GM10248 (cell line): ENCODE measurements around the gene ACOXL.

ENCODE experiments used
- CTCF ChIA-PET: fragments of 300-600 bp; sonication (Branson Sonifier 250); formaldehyde crosslinking; extraction: SDS; loops from one replicate; lab custom pipeline; 2021; ENCODE audit warnings: antibody characterized with exemption; lab: Yijun Ruan, JAX
- POLR2A ChIA-PET: fragments of 350-650 bp; sonication (Branson Sonifier 250); formaldehyde crosslinking; extraction: SDS; loops from one replicate; lab custom pipeline; 2020; ENCODE audit warnings: antibody characterized with exemption; lab: Yijun Ruan, JAX
- DNase-seq: peaks from one replicate; pipeline ENCODE4 v3.0.0; 2012; ENCODE audit errors: extremely low spot score
- CTCF ChIP-seq: IDR thresholded peaks from 2 replicates; pipeline ENCODE4 v1.5.1; 2012; ENCODE audit warnings: mild to moderate bottlenecking, low read depth; ENCODE audit errors: extremely low read depth, missing control alignments, control extremely low read depth

ACOXL gene

GRCh38 chr2:111030260-111030891 lies 298.0 kb downstream of the ACOXL start:
- no peak for TF ChIP-seq CTCF
- CTCF ChIA-PET = interaction anchor here (1.6 kb wide), 1 partner anchor 10 kb away, joined by 8 read pairs; no protein-coding TSS in a partner anchor
- DNase-seq = peak; percentile 35
- POLR2A ChIA-PET = no interaction called here

GRCh38 chr2:111030945-111031344 lies 298.6 kb downstream of the ACOXL start:
- ChIA-PET CTCF (interaction anchor here (1.6 kb wide), 1 partner anchor 9 kb away, joined by 8 read pairs; no protein-coding TSS in a partner anchor), POLR2A (no interaction called here)
- DNase-seq = no peak
- TF ChIP-seq CTCF = no peak

GRCh38 chr2:111031546-111032478 lies 299.4 kb downstream of the ACOXL start:
- ChIA-PET POLR2A (no interaction called here), CTCF (interaction anchor here (1.0 to 1.1 kb wide), 3 partner anchors 9 to 178 kb away, joined by 3 to 4 read pairs (median 3); no protein-coding TSS in a partner anchor)
- no peak for DNase-seq
- no peak for TF ChIP-seq CTCF

GRCh38 chr2:111032721-111033429 lies 300.5 kb downstream of the ACOXL start:
- TF ChIP-seq CTCF = no peak
- POLR2A ChIA-PET = no interaction called here
- CTCF ChIA-PET = interaction anchor here (1.0 to 1.1 kb wide), 3 partner anchors 8 to 179 kb away, joined by 3 to 4 read pairs (median 3); no protein-coding TSS in a partner anchor
- no peak for DNase-seq

GRCh38 chr2:111034146-111034545 lies 301.8 kb downstream of the ACOXL start:
- POLR2A ChIA-PET = no interaction called here

More at GRCh38 chr2:111034146-111034545, 301.8 kb downstream of the ACOXL start:
- TF ChIP-seq CTCF = no peak
- CTCF ChIA-PET = no interaction called here
- no peak for DNase-seq
